MM.1S (cell line): ENCODE data around the gene TDRD12.

ENCODE experiments used
- DNase-seq: peaks from one replicate; pipeline ENCODE4 v3.0.0-alpha.2; 2015
- H2AFZ ChIP-seq: fragments of 300-600 bp; sonication (generic); 2 replicates; pipeline ENCODE4 v1.6.0; 2016; ENCODE audit warnings: antibody characterized with exemption, low read length
- H3F3A ChIP-seq: fragments of 300-600 bp; sonication (generic); 2 replicates; pipeline ENCODE4 v1.6.1; 2016; ENCODE audit warnings: mild to moderate bottlenecking, antibody characterized with exemption, low read length, moderate library complexity, mixed read lengths; ENCODE audit not compliant: insufficient read depth
- H3K27ac ChIP-seq: fragments of 300-600 bp; sonication (generic); 2 replicates; pipeline ENCODE4 v1.5.1; 2016; ENCODE audit warnings: mild to moderate bottlenecking, low read length
- H3K27me3 ChIP-seq: fragments of 300-600 bp; sonication (generic); replicated peaks from 2 replicates; pipeline ENCODE4 v1.6.0; 2016; ENCODE audit warnings: low read length; ENCODE audit not compliant: insufficient read depth
- H3K36me3 ChIP-seq: fragments of 300-600 bp; sonication (generic); replicated peaks from 2 replicates; pipeline ENCODE4 v1.6.1; 2016; ENCODE audit warnings: mild to moderate bottlenecking, low read length, mixed read lengths; ENCODE audit not compliant: insufficient read depth
- H3K4me1 ChIP-seq: fragments of 300-600 bp; sonication (generic); 2 replicates; pipeline ENCODE4 v1.6.1; 2016; ENCODE audit warnings: low read length, mixed read lengths
- H3K4me2 ChIP-seq: fragments of 300-600 bp; sonication (generic); 2 replicates; pipeline ENCODE4 v1.6.0; 2016; ENCODE audit warnings: low read depth, low read length
- H3K4me3 ChIP-seq: fragments of 300-600 bp; sonication (generic); 2 replicates; pipeline ENCODE4 v1.5.1; 2016; ENCODE audit warnings: low read length, mixed read lengths
- H3K79me2 ChIP-seq: fragments of 300-600 bp; sonication (generic); 2 replicates; pipeline ENCODE4 v1.6.1; 2016; ENCODE audit warnings: mixed run types, low read length, mixed read lengths
- H3K9ac ChIP-seq: fragments of 300-600 bp; sonication (generic); 2 replicates; pipeline ENCODE4 v1.6.1; 2016; ENCODE audit warnings: low read length, mixed read lengths
- H3K9me2 ChIP-seq: fragments of 300-600 bp; sonication (generic); replicated peaks from 2 replicates; pipeline ENCODE4 v1.6.1; 2016; ENCODE audit warnings: mild to moderate bottlenecking, low read length, mixed read lengths; ENCODE audit not compliant: insufficient read depth
- H3K9me3 ChIP-seq: fragments of 300-600 bp; sonication (generic); replicated peaks from 2 replicates; pipeline ENCODE4 v1.6.1; 2016; ENCODE audit warnings: mild to moderate bottlenecking, low read length, mixed read lengths; ENCODE audit not compliant: insufficient read depth
- H4K20me1 ChIP-seq: fragments of 300-600 bp; sonication (generic); 2 replicates; pipeline ENCODE4 v1.6.1; 2016; ENCODE audit warnings: mild to moderate bottlenecking, low read length, moderate library complexity, mixed read lengths; ENCODE audit not compliant: insufficient read depth
- EZH2 ChIP-seq: fragments of 300-600 bp; sonication (generic); optimal IDR thresholded peaks from 2 replicates; pipeline ENCODE3; 2017; ENCODE audit warnings: low read depth, mild to moderate bottlenecking, antibody characterized with exemption, low read length, mixed read lengths
- EZH2phosphoT487 ChIP-seq: fragments of 300-600 bp; sonication (generic); IDR thresholded peaks from 2 replicates; pipeline ENCODE4 v1.6.1; 2018; ENCODE audit warnings: antibody characterized with exemption, low read length
- TF ChIP-seq, protein P1 (sequence below): fragments of 300-600 bp; sonication (generic); IDR thresholded peaks from 2 replicates; pipeline ENCODE4 v1.5.1; 2016; ENCODE audit warnings: antibody characterized with exemption, low read length, mixed read lengths

TDRD12 gene

DNA sequence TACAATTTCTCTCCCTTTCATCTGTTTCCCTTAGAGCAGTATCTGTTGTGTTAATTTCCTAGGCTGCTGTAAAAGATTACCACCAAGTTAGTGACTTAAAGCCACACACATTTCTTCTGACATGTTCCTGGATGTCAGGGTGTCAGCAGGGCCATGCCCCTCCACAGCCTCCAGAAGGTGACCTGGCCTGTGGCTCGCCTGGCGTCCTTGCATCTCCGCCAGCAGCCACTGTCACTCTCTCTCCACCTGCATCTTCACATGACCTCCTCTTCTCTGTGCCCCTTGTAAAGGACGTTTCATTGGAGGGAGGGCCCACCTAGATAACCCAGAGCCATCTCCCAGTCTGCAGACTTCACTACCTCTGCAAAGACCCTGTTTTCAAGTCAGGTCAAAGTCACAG is 88.7 kb downstream of the TDRD12 start:
- Histone ChIP-seq H3K9me2 (no peaks in the 10 kb centered on the region), H3K4me2 (no peak overlapping the region), H3K79me2 (no peaks in the 10 kb centered on the region), H3K9me3 (no peaks in the 10 kb centered on the region), H3K36me3 (no peaks in the 10 kb centered on the region), H3K4me3 (no peak overlapping the region), H4K20me1 (no peaks in the 10 kb centered on the region), H3K27me3 (no peaks in the 10 kb centered on the region), H2AFZ (no peak overlapping the region), H3K9ac (no peak overlapping the region), H3F3A (no peaks in the 10 kb centered on the region), H3K27ac (no peak overlapping the region), H3K4me1 (0 out of 2 replicates have a peak, but pooled peaks cover 7% of the 10 kb centered on the region)
- DNase-seq: no peak
- TF ChIP-seq EZH2 (no peak), EZH2phosphoT487 (no peak)
- TF ChIP-seq, protein P1, sequence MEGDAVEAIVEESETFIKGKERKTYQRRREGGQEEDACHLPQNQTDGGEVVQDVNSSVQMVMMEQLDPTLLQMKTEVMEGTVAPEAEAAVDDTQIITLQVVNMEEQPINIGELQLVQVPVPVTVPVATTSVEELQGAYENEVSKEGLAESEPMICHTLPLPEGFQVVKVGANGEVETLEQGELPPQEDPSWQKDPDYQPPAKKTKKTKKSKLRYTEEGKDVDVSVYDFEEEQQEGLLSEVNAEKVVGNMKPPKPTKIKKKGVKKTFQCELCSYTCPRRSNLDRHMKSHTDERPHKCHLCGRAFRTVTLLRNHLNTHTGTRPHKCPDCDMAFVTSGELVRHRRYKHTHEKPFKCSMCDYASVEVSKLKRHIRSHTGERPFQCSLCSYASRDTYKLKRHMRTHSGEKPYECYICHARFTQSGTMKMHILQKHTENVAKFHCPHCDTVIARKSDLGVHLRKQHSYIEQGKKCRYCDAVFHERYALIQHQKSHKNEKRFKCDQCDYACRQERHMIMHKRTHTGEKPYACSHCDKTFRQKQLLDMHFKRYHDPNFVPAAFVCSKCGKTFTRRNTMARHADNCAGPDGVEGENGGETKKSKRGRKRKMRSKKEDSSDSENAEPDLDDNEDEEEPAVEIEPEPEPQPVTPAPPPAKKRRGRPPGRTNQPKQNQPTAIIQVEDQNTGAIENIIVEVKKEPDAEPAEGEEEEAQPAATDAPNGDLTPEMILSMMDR: no peak

DNA sequence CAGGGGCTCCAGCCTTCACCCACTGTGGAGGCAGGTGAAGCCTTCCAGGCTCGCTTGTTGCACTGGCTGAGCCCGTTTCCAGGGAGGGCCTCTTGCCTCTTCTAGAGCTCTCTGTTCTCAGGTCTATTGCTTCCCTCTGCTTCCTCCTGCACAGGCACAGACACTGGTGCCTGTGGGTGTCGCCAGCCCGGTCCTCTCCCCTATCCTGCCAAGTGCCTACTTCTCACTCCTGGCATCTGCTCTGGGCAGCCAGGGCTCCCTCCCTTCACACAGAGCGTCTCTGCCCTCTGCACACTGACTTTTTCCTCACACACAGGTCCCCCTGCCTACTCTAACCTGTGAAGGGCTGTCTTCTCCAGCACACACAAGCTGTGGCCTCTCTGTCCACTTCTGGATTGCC is 89.7 kb downstream of the TDRD12 start:
- Histone ChIP-seq H3K27me3 (no peaks in the 10 kb centered on the region), H3K9me2 (no peaks in the 10 kb centered on the region), H3K4me2 (peak overlapping the region; percentile 11; the same call in 1 of the 2 replicates), H3K79me2 (no peaks in the 10 kb centered on the region), H2AFZ (0 out of 2 replicates have a peak overlapping the region, but pooled peaks have one; percentile 2), H3K4me1 (0 out of 2 replicates have a peak, but pooled peaks cover 7% of the 10 kb centered on the region), H3F3A (no peaks in the 10 kb centered on the region), H3K9me3 (no peaks in the 10 kb centered on the region), H3K36me3 (no peaks in the 10 kb centered on the region), H4K20me1 (no peaks in the 10 kb centered on the region), H3K4me3 (no peak overlapping the region), H3K27ac (no peak overlapping the region), H3K9ac (no peak overlapping the region)
- DNase-seq: no peak
- TF ChIP-seq EZH2phosphoT487 (no peak), EZH2 (no peak)
- TF ChIP-seq, protein P1: no peak

DNA sequence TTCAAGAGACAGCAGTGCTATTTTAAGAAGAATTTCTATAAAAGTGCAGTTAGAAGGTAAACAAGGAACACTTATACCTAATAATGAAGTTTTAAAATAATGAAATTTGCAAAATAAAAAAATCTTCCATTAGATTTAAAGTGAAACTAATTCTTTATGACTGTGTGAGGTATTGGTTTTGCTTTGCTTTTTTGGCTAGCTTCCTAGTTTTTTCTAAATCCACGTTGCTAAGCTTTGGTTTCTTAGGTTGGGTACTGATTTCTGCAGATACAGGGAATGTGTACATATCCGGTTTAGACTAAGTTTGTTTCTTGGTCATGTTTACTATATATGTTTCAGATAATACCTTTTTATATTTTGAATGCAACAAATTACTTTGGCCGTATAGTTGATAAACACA is 90.2 kb downstream of the TDRD12 start:
- H4K20me1 ChIP-seq: no peaks in the 10 kb centered on the region
- no peaks in the 10 kb centered on the region for H3K9me3 ChIP-seq
- no peak overlapping the region for H3K27ac ChIP-seq
- peak; percentile 15 for DNase-seq
- H3K4me1 ChIP-seq: 0 out of 2 replicates have a peak, but pooled peaks cover 7% of the 10 kb centered on the region
- peak overlapping the region; percentile 11; the same call in 1 of the 2 replicates for H3K4me2 ChIP-seq
- H3K36me3 ChIP-seq: no peaks in the 10 kb centered on the region
- no peak for TF ChIP-seq EZH2
- no peak for TF ChIP-seq EZH2phosphoT487
- TF ChIP-seq, protein P1: no peak
- H2AFZ ChIP-seq: 0 out of 2 replicates have a peak overlapping the region, but pooled peaks have one; percentile 2
- H3K9ac ChIP-seq: no peak overlapping the region
- H3K9me2 ChIP-seq: no peaks in the 10 kb centered on the region
- no peaks in the 10 kb centered on the region for H3K27me3 ChIP-seq
- no peaks in the 10 kb centered on the region for H3F3A ChIP-seq
- no peaks in the 10 kb centered on the region for H3K79me2 ChIP-seq
- H3K4me3 ChIP-seq: no peak overlapping the region
